Erythroblast (primary cell): ENCODE measurements around the gene NPFFR1.

Source experiments
- GATA1 ChIP-seq: IDR thresholded peaks from 2 replicates; pipeline ENCODE4 v1.6.1; 2011; ENCODE audit warnings: low read depth, mild to moderate bottlenecking, control low read depth, low read length, moderate library complexity
- POLR2A ChIP-seq: IDR thresholded peaks from 2 replicates; pipeline ENCODE4 v1.6.1; 2011; ENCODE audit warnings: mild to moderate bottlenecking, low read length

DNA sequence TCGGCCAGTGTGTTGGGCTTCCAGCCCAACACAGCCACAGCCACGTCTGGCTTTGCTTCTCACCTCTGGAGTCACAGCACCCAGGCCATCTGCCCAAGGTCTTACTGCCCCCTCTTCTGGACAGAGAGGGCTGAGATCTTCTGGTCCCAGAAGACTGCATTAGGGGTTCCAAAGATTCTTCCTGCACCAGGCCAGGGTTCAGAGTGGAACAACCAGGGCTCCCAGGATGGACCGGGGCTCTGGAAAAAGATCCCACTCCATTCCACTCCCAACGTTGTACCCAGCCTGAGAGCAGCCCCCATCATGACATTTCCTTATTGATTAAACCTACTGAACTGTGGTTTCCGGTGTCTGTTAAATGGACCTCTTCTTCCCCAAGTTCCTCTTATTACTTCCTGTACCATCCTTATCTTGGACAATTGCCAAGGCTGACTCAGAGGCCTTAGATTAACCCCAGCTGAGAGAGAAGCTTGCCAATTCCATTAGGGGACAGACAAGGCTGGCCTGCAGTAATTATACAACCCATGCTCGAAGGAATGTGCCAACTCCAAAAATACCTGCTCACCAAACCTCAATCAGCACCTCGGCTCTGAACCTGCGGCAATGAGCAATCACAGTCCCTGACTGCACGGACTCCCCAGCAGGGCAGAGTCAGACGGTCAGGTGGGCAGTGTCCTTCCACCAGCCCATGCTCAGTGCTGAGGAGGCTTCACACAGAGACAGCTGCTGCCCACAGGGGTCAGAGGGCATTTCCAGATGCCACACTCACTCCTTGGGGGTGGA lies 47.9 kb upstream of the NPFFR1 start:
- no peak for TF ChIP-seq POLR2A
- no peak for TF ChIP-seq GATA1
